HEK293 (cell line): ENCODE measurements around the gene JUP.

Experiments
- CTCF ChIA-PET: fragments of 350-600 bp; formaldehyde crosslinking; extraction: SDS; loops from one replicate; lab custom pipeline; 2021; ENCODE audit warnings: antibody characterized with exemption; lab: Yijun Ruan, JAX
- POLR2A ChIA-PET: fragments of 300-600 bp; formaldehyde crosslinking; extraction: SDS; loops from one replicate; lab custom pipeline; 2020; ENCODE audit warnings: antibody characterized with exemption, inconsistent platforms; lab: Yijun Ruan, JAX
- H3K27ac ChIP-seq: fragments of 200-500 bp; sonication (Bioruptor generic); 2 replicates; pipeline ENCODE4 v1.5.1; 2014; ENCODE audit warnings: low read depth, low read length, control low read depth, inconsistent platforms; ENCODE audit errors: extremely low read depth
- H3K36me3 ChIP-seq, 2 experiments: fragments of 200-500 bp in 1 of 2; sonication (Bioruptor generic) in 1 of 2; 1 replicate in 1 of 2; 2 replicates in 1 of 2; pipeline ENCODE4 v1.5.1; 2014 to 2017; ENCODE audit warnings: inconsistent platforms in 2 of 2, low read length in 2 of 2; ENCODE audit not compliant: control insufficient read depth in 2 of 2, insufficient read depth in 1 of 2
- H3K4me1 ChIP-seq: fragments of 200-500 bp; sonication (Bioruptor generic); 2 replicates; pipeline ENCODE4 v1.5.1; 2014; ENCODE audit warnings: mild to moderate bottlenecking, low read length, inconsistent platforms; ENCODE audit not compliant: control insufficient read depth, insufficient read depth
- H3K4me3 ChIP-seq: 2 replicates; pipeline ENCODE4 v1.5.1; 2011; ENCODE audit warnings: low read depth, mild to moderate bottlenecking, control low read depth, low read length, moderate library complexity
- H3K9me3 ChIP-seq: fragments of 200-500 bp; sonication (Bioruptor generic); 2 replicates; pipeline ENCODE4 v1.5.1; 2014; ENCODE audit warnings: low read depth, low read length, inconsistent platforms; ENCODE audit not compliant: control insufficient read depth, insufficient read depth
- CTCF ChIP-seq: fragments of 450-650 bp; formaldehyde crosslinking; IDR thresholded peaks from 2 replicates; pipeline ENCODE4 v1.5.1; 2016; ENCODE audit warnings: missing biosample characterization, missing genetic modification characterization
- KLF10 ChIP-seq: fragments of 450-650 bp; IDR thresholded peaks from 2 replicates; pipeline ENCODE4 v1.5.1; 2018; ENCODE audit warnings: missing biosample characterization, mild to moderate bottlenecking, missing genetic modification characterization
- PBX3 ChIP-seq: sonication (generic); formaldehyde crosslinking; IDR thresholded peaks from 2 replicates; pipeline ENCODE4 v1.8.1; 2022; ENCODE audit warnings: mild to moderate bottlenecking, moderate library complexity, missing genetic modification reagents
- PRDM10 ChIP-seq: fragments of 450-650 bp; formaldehyde crosslinking; IDR thresholded peaks from 2 replicates; pipeline ENCODE4 v1.5.1; 2016; ENCODE audit warnings: missing biosample characterization, missing genetic modification characterization
- TRIM28 ChIP-seq: IDR thresholded peaks from 2 replicates; pipeline ENCODE4 v1.6.1; 2011; ENCODE audit warnings: low read length, control low read depth, borderline replicate concordance
- YY2 ChIP-seq: fragments of 450-650 bp; formaldehyde crosslinking; IDR thresholded peaks from 2 replicates; pipeline ENCODE4 v1.5.1; 2016; ENCODE audit warnings: missing biosample characterization, missing genetic modification characterization
- ZBTB17 ChIP-seq: fragments of 450-650 bp; formaldehyde crosslinking; IDR thresholded peaks from 2 replicates; pipeline ENCODE4 v1.5.1; 2016; ENCODE audit warnings: missing biosample characterization, missing genetic modification characterization
- ZBTB6 ChIP-seq: fragments of 450-650 bp; formaldehyde crosslinking; IDR thresholded peaks from 2 replicates; pipeline ENCODE4 v1.5.1; 2017; ENCODE audit warnings: missing biosample characterization, missing genetic modification characterization
- ZBTB7A ChIP-seq: fragments of 450-650 bp; formaldehyde crosslinking; IDR thresholded peaks from 2 replicates; pipeline ENCODE4 v1.5.1; 2016; ENCODE audit warnings: low read depth, missing biosample characterization, missing genetic modification characterization
- ZIC2 ChIP-seq: fragments of 450-650 bp; formaldehyde crosslinking; IDR thresholded peaks from 2 replicates; pipeline ENCODE4 v1.5.1; 2016; ENCODE audit warnings: missing biosample characterization, missing genetic modification characterization
- ZNF16 ChIP-seq: fragments of 450-650 bp; formaldehyde crosslinking; IDR thresholded peaks from 2 replicates; pipeline ENCODE4 v1.5.1; 2016; ENCODE audit warnings: low read depth, missing biosample characterization, missing genetic modification characterization
- ZNF175 ChIP-seq: fragments of 450-650 bp; formaldehyde crosslinking; IDR thresholded peaks from 2 replicates; pipeline ENCODE4 v1.5.1; 2016; ENCODE audit warnings: missing biosample characterization, missing genetic modification characterization
- ZNF202 ChIP-seq: fragments of 450-650 bp; formaldehyde crosslinking; IDR thresholded peaks from 2 replicates; pipeline ENCODE4 v1.5.1; 2016; ENCODE audit warnings: missing biosample characterization, missing genetic modification characterization, borderline replicate concordance
- ZNF23 ChIP-seq: fragments of 450-650 bp; formaldehyde crosslinking; IDR thresholded peaks from 2 replicates; pipeline ENCODE4 v1.5.1; 2016; ENCODE audit warnings: missing biosample characterization, missing genetic modification characterization, borderline replicate concordance
- ZNF248 ChIP-seq: fragments of 450-650 bp; formaldehyde crosslinking; IDR thresholded peaks from 2 replicates; pipeline ENCODE4 v1.5.1; 2017; ENCODE audit warnings: missing biosample characterization, missing genetic modification characterization
- ZNF518A ChIP-seq: fragments of 450-650 bp; formaldehyde crosslinking; conservative IDR thresholded peaks from 2 replicates; pipeline ENCODE4 v1.5.1; 2016; ENCODE audit warnings: low read depth, missing biosample characterization, missing genetic modification characterization
- ZNF639 ChIP-seq: fragments of 450-650 bp; formaldehyde crosslinking; IDR thresholded peaks from 2 replicates; pipeline ENCODE4 v1.5.1; 2016; ENCODE audit warnings: missing biosample characterization, missing genetic modification characterization

The JUP gene

GRCh38 chr17:41806685-41807445, 20.4 kb upstream of the JUP start:
- POLR2A ChIA-PET = interaction anchor here (0.8 to 2.1 kb wide), 3 partner anchors 13 to 69 kb away, joined by 3 to 7 read pairs (median 5); partner anchors contain the start of gene JUP
- Histone ChIP-seq H3K4me1 (0 out of 2 replicates have a peak, but pooled peaks cover 5% of the 10 kb centered on the region), H3K9me3 (no peaks in the 10 kb centered on the region), H3K4me3 (no peak overlapping the region), H3K36me3 (peaks cover 20 to 56% of the 10 kb centered on the region in 2 experiments; a peak in 2 of 3 replicates), H3K27ac (no peak overlapping the region)
- no peak for TF ChIP-seq ZNF175
- TF ChIP-seq ZNF518A (tag by site-specific recombination) = no peak
- TF ChIP-seq ZNF248 (tag by site-specific recombination) = no peak
- no peak for TF ChIP-seq TRIM28
- peak; percentile 74 for TF ChIP-seq ZBTB17 (tag by site-specific recombination)
- no peak for TF ChIP-seq KLF10 (tag by site-specific recombination)
- TF ChIP-seq ZBTB7A (tag by site-specific recombination) = no peak
- no peak for TF ChIP-seq ZNF639
- TF ChIP-seq YY2 = no peak
- no peak for TF ChIP-seq CTCF (tag by site-specific recombination)
- TF ChIP-seq ZNF16 = no peak
- peak; percentile 58; the same call in 1 of the 2 replicates for TF ChIP-seq ZNF23 (tag by site-specific recombination)
- CTCF ChIA-PET = interaction anchor here (0.5 to 3.1 kb wide), 6 partner anchors 16 to 212 kb away, joined by 3 to 12 read pairs (median 4); partner anchors contain the start of gene JUP

- Histone ChIP-seq H3K36me3 (peaks cover 18 to 43% of the 10 kb centered on the region in 2 experiments; a peak in 2 of 3 replicates), H3K9me3 (no peaks in the 10 kb centered on the region), H3K4me1 (peaks cover 6% of the 10 kb centered on the region), H3K27ac (no peak overlapping the region), H3K4me3 (no peak overlapping the region)
- CTCF ChIA-PET = interaction anchor here (0.5 to 10.6 kb wide), 8 partner anchors 8 to 1963 kb away, joined by 3 to 108 read pairs (median 6); partner anchors contain the start of genes FKBP10, HAP1, JUP and P3H4
- POLR2A ChIA-PET = interaction anchor here (0.6 to 6.4 kb wide), 5 partner anchors 9 to 745 kb away, joined by 4 to 105 read pairs (median 7); partner anchors contain the start of genes FKBP10, JUP and P3H4
- TF ChIP-seq ZIC2 (tag by site-specific recombination) (peak; percentile 49), PRDM10 (tag by site-specific recombination) (peak; percentile 35), PBX3 (CRISPR knock-in tag) (no peak), ZBTB6 (no peak), ZNF202 (tag by site-specific recombination) (no peak)
Measured at GRCh38 chr17:41803049-41804020, 16.8 kb upstream of the JUP start.
